T-helper 2 cell (primary cell): Measurements from ENCODE around the gene MRPL2.
"Not testable (repeated sequence)": the region's sequence is repeated elsewhere in the genome, so short reads cannot be mapped to it uniquely, and the experiment has no call there.

Experiments used
- DNase-seq, 5 experiments: peaks; one replicate each; pipeline versions ENCODE4 v3.0.0 to v3.0.0-alpha.2; 2012 to 2022

Gene MRPL2

DNA sequence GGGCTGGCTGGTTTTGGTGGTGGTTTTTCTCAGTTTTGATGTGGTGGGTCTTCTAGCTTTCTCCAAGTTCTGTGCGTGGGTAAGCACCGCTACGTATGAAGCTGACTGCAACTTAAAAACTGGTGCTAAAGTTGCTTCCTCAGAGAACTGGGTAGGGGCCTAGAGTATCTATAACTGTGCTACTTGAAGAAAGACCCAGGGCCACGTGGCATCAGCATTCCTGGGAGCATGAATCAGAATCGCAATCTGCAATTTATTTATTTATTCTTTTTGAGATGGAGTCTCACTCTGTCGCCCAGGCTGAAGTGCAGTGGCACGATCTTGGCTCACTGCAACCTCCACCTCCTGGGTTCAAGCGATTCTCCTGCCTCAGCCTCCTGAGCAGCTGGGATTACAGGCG lies 22.7 kb upstream of the MRPL2 start:
- not testable (repeated sequence) for DNase-seq

DNA sequence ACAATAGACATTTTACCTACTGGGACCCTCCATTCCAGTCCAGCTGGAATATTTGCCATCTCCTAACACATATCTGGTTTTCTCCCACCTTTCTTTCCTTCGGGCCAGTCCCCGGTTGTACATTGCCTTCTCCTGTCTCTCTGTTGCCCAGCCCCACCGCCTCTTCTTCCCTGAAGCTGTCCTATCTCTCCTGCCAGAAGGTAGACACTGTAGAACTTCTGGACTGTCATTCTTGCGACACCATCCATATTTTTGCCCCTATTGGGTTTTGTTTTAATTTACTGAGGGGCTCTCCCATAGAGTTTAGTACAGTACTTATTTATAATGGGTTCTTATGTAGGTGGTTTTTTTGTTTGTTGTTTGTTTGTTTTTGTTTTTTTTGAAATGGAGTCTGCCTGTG lies 21.8 kb upstream of the MRPL2 start:
- no peak for DNase-seq

DNA sequence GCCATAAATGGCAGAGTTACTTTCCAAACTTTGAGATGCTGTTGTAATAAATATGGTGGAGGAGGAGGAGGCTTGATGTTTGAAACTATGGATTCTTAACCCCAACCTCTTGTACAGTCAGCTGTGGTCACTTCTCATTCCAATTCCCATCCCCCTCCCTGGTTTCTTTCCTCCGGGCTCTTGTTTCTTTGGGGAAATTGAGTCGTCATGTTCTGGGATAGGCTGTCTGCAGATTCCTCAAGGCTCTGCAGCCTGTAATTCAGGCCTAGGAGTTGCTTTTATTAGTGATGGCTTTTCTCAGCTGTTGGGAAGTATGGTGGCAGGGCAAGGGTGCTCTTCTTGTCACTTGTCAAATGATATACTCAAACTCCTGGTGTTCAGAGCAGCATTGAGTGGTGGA lies 19.5 kb upstream of the MRPL2 start:
- DNase-seq: no peak

DNA sequence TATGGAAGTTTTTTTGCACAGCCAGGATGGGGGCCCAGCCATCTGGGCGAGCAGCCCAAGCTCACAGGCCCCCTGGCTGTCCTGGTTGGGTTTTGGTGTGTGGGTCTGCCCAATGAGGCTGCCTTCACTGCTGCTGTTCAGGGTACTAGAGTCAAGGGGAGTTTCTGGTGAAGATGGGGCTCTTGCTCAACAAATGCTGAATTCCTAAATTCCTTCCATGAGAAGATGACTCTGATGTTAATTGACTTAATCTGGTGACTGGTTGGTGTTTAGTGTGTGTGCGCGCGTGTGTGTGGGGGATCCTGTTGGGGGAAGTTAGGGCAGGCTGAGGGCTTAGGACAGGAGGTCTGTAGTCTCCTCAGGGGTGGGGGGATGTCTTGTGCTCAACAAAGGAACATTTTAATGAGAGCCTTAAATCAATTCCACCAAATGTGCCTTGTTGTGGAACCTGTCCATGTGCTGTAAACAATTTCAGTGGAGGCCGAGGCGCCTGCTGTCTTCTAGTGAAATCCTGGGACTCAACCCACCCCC lies 18.8 kb upstream of the MRPL2 start:
- no peak for DNase-seq

DNA sequence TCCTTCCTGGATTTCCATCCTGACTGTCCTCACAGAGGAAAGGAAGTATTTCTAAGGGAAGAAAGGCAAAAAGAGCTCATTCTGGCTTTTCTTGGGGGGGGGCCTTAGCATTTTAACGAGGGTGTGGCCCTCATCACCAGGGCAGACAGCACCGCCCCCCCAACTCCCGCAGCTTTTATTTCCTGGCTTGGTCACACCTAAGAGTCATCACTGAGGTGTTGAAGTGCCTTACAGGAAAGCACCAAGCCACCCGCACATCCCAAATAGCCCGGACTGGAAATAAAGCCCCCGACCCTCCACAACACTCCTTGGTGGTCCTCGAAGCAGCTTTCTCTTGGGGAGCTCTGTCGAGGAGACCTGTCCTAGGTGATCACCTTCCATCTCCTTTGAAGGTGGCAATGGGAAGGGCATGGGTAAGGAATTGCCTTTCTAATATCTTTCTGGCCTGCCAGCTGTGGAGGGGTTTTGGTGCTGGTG lies 18.1 kb upstream of the MRPL2 start:
- DNase-seq: no peak

DNA sequence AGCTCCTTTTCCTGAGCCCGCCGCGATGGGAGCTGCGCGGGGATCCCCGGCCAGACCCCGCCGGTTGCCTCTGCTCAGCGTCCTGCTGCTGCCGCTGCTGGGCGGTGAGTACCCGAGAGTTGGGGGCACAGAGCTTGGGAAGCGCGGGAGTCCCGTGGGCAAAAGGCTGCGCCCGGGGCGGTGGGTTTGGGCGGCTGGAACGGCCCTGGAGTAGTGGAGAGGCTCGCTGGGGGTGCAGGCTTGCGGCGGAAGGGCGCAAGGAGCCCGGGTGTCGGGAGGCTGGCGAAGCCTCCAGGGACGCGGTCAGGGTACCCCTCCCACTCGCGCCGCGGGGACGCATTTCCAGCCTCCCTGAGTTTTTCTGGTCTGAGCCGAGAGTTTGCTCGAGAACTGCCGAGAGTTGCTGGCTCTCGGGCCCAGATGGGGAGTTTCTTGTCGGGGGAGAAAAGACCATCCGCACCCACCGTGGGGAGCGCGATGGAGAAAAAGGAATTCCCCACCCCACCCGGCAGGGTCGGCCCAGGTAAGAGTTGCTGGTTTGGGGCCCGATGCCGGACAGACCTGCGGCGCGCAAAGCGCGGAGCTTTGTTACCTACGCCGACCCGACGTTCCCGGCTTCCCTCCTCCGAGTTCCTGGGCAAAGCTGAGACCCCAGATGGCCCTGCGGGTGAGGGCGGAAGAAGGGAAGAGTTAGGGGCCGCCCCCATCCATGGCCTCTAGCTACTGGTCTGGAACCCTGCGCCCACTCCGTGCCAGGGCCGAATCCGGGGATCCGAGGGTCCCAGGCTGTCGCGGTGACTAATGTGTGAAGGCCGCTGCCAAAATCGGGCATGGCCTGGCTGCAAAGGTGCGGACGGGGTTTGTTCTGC lies 17.5 kb upstream of the MRPL2 start:
- DNase-seq: no peak

DNA sequence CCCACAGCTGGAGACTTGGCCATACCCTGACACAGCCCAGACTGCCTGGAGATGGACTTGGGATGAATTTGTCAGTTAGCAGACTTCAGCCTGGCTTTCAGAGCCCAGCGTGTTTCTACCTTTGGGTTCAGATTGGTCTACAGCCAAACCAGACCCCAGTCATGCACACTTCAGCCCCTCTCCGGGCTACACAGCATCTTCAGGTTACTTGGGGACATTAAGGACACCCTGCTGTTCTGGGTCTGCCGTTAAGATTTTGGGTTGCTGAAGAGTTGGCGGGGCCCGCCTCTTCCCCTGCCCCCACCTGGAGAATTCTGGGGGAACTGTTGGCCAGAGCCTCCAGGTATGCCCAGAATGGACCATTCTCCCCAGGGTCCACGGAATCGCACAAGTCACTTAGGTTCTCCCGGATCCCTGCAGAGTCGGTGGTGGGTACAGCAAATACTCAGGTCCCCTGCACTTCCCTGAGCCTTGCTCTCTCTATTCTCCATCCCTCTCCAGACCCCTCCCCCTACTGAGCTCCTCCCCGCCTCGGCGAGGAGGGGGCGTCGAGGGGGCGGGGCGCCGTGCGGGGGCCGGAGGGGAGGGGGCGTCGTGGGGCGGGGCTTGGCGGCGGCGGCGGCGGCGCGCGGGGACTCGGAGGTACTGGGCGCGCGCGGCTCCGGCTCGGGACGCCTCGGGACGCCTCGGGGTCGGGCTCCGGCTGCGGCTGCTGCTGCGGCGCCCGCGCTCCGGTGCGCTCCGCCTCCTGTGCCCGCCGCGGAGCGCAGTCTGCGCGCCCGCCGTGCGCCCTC lies 16.6 kb upstream of the MRPL2 start, which contains the start of gene PTK7:
TSS of gene PTK7 (plus strand) at position 645 of the 794 bp plus-strand sequence. CDS start 175 bp downstream, outside the sequence.
- DNase-seq: peak in 1 of 5 experiments; percentile 42

DNA sequence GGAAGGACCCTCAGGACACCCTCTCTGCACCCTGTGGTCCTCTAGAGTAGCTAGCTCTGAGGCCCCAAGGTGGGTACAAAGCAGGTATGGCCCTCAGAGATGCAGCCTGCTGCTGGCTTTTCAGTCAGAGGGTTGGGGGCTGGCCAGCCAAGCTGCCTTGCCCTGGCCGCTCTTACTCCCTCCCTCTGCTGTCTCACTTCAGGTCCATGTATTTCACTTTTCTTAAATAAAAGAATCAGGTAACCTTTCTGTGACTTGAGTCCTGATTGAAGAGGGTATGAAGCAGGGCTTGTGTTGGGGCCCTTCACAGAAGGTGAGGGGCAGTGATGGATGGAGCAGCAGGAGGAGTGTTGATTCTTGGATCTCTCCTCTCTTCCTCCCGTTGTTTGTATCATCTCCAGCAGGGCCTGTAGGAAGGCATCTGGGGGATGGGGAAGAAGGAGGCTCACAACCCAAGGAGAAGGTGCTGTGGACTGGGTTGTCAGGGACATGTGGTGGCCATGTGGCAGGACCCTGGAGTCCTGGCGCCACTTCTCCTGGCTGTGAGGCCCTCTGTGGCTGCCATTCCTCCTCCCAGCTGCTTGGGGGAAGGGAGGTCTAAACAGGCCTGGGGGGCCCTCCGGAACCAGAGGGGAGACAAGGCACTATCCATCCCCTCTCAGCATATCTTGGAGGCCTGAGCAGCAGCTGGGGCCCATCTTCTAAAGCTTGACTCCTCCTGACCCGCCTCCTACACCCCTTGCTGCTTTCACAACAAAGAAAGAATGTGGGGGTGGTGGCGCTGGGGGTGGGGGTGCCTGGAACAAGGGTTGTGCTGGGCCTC lies 15.8 kb upstream of the MRPL2 start:
- DNase-seq: no peak

DNA sequence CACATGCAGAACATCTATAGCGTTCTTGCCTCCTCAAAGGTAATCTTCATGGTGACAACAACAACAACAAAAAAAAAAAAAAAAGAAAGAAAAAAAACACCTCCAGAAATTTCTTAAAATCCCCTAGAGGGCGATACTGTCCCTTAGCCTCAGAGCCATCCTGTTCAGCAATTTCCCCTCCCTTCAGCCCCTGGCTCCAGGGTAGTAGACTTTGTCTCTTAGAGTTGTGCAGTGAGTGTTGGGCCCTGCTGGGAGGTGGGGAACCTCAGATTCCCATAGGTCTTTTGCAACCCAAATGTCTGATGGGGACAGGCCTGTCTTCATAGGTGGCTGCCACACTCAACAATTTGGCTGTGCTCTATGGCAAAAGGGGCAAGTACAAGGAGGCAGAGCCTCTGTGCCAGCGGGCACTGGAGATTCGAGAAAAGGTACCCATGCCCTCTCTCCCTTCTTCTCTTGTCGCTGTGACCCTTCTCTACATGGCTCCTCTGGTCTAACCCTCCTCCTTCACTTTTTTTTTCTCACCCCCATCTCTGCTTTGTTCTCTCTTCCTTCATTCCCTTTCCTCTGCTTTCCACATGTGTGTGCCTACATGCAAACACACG lies 10.9 kb upstream of the MRPL2 start:
- DNase-seq: peak in 1 of 5 experiments; percentile 74

DNA sequence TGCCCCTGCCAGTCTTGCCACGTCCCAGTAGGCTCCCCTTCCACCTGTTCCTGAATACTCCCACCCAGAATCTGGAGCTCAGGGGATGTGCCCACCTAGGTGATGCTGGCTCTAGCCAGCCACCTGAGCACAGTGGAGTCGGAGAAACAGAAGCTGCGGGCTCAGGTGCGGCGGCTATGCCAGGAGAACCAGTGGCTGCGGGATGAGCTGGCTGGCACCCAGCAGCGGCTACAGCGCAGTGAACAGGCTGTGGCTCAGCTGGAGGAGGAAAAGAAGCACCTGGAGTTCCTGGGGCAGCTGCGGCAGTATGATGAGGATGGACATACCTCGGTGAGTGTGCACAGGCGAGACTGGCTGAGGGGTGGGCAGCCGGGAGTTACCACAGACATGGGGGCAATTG lies 3.6 kb upstream of the MRPL2 start:
- DNase-seq: no peak

DNA sequence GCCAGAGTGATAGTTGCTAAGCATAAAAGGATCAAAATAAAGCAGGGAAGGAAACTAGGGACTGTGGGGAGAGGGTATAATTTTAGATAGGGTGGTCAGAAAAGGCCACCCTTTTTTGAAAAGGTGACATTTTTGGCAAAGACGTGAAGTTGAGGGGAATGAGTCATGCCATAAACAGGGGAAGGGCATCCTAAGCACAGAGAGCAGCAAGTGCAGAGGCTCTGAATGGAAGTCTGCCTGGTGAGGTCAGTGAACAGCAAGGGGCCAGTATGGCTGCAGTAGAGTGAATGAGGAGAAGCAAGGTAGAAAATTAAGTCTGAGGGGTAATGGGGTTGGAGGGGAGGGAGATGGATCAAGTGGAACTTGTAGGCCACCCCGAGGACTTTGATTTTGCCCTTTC lies 2.6 kb upstream of the MRPL2 start:
- no peak for DNase-seq

DNA sequence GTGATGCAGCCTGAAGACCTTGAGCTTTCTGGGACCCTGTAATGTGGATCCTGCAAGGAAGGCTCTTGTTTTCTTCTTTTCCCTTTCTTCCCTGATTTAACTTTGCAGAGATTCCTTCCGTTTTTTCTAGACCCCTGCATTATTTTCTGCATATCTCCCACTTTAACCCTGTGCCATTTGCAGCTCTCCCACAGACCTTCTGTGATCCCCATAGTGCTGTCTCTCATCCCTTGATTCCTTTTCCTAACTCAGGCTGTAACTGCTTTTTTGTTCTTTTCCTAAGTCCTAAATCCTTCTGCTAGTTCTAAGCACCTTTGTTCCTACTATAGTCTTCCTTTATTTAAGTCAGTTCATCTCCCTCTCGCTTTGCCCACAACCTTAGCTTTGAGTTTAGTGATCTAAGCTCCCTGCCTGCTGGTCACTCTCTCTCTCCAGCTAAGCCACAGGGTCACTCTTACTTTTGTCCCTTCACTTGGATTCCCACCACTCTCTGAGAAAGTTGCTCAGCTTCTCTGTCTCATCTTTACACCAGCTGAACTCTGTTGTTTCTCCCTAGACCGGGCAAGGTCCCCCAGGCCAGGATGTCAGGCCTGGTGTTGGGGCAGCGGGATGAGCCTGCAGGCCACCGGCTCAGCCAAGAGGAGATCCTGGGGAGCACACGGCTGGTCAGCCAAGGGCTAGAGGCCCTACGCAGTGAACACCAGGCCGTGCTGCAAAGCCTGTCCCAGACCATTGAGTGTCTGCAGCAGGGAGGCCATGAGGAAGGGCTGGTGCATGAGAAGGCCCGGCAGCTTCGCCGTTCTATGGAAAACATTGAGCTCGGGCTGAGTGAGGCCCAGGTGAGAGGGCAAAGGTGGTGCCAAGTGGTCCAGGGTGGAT lies 1.8 kb upstream of the MRPL2 start:
- DNase-seq: no peak

DNA sequence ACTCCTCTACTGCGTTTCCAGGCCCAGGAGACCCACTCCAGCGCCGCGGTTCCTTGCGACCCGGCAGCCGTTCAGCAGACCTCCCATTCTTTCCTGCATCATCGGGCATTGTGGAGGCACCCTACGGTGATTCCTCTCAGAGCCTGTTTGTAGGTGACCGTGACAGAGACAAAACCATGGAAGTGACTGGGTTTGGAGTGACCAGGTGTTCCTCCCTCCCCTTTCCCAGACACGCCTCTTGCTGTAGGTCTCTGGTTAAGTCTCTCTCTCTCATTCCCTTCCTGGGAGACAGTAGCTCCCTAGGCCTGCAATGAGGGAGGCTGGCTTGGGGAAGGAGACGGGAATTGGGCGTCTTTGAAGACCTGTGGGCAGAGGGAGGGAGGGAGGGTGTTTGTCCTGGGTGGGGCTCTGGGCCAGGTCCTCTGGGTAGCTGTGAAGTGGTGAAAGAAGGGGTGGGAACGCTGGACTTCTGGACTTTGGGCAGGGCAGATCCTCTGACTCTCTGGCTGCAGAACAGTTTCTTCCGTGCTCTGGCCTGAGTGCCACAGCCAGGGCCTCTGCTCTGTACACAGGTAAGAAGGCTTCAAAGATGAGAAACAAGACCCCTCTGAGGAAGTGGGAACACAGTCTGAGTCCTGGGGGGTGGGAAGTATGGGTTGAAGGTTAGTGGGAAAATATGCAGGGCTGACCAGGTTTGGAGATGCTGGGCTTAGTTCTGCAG lies 960 bp upstream of the MRPL2 start:
- no peak for DNase-seq

DNA sequence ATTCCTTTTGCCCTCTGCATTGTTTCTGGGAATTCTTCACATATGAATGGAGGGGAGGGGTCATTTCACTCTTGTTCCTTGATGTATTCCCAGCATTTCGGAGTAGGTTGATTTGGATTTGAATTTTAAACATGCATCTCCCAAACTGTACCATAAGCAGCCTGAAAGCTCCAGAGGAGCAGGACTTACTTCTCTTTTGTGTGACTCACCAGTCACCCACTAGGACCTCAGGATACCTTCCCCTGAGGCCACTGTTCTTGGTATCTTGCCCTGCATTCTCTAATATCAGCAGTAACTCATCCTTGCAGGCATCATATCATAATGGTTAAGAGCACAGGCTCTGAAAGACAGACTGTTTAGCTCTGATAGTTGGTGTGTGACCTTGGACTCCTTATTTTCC lies 703 bp downstream of the MRPL2 start:
- DNase-seq: no peak

DNA sequence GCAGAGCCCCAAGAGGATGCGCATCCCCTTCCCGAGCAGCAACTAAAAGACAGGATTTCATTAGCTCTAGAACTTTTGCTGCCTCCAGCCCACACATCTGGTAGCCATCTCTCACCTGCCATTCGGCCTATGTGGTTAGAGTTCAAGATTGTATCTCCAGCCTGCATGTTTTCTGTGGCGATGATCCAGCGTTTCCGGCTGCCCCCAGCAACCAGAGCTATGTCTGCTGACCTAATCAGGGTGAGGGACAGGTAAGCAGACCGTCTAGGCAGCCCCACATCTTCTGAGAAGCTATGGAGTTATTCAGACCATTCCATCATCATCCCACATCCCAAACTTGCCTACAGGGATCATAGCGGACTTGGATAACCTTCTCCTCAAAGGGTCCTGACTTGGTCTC lies 3.3 kb downstream of the MRPL2 start:
- no peak for DNase-seq

DNA sequence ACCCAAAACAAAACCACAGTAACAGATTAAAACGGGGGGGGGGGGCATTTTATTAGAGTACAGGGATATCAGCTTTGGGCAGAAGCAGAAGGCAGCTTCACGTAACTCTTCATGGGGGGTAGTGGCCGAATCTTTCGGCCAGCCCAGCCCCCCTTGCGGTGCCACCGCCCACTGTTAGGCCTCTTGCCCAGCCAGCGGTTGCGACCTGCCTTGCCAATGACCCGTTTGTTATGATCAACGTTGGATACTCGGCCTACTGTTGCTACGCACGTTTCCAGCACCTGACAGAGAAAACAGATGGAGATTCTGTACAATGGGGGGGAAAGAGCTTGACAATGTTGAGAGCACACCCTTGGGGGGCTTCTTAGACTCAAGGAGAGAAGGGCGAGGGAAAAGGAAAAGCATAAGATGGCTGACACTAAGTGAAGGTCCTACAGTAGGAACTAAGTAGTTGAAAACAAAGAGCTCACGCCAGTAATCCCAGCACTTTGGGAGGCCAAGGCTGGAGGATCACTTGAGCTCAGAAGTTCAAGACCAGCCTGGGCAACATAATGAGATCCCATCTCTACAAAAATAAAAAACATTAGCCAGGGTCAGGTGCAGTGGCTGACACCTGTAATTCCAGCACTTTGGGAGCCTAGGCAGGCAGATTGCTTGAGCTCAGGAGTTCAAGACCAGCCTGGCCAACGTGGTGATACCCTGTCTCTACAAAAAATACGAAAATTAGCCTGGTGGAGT lies 4.9 kb downstream of the MRPL2 start:
- no peak for DNase-seq

DNA sequence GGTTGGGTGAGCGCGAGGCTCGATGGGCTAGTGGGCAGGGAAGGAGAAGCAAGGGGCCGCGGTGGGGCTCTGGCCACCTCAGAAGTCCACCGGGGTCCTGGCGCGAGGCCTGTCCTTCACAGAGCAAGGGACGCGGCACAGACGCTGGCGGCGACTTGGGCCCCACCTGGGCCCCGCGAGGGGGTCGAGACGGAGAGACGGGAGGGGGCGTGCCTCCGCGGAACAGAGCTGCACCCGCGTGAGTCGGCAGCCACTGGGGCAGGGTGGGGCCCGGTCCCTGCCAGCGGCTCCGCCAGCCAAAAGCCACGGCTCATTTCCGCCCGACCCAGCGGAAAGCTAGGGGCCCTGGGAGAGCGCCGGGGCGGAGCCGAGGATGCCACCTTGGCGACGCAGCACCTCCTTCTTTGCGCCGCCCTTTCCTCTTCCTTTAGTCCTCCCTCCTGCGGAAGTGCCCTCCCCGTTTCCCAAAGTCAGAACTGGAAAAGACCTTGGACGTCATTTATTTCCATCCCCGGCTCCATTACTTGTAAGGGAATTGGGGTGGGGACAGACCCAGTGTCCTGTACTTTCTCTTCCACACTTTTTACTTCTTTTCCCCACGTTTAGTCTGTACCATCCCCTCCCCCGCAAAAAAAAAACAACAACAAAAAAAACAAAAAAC lies 5.6 kb downstream of the MRPL2 start, which contains the start of gene CUL7:
TSS of gene CUL7 (minus strand) at position 307 of the 661 bp plus-strand sequence. CDS start 1,063 bp downstream, outside the sequence.
- peak; percentile 67 to 96 (median 86) for DNase-seq

DNA sequence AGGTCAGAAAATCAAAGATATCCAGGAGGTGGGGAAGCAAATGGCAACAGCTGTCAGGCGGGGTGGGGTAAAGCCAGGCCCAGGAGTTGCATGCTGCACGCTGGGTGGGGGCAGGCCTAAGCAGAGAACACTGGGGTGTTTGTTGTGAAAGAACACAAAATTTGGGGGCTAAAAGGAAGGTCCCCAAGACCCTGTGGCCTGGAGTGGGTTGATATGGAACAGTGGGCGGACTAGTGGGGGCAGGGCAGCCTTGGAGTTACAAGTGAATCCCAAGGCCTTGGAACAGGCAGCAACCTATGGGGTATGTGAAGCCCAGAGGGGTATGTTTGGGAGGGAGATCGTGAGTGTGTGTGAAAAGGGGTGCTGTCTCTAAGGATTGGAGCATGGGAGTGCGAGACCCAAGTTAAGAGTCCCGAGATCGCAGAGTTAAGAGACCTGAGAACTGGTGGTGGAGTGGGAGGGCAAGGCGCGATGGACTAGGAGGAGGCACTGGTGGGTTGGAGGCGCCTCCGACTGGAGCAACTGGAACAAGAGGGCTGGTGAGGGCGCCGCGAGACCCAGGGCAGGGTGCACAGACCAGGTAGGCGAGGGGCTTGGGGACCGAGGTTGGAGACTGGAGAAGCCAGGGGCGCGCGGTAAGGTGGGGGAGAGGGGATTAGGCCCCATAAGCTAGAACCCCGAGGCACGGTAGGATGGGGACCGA lies 6.2 kb downstream of the MRPL2 start:
- DNase-seq: peak in 2 of 5 experiments; percentile 7 to 43
